ENCODE measurements around the gene ABHD3.
"Not testable (repeated sequence)": the region's sequence is repeated elsewhere in the genome, so short reads cannot be mapped to it uniquely, and the experiment has no call there.

ABHD3 gene, protein sequence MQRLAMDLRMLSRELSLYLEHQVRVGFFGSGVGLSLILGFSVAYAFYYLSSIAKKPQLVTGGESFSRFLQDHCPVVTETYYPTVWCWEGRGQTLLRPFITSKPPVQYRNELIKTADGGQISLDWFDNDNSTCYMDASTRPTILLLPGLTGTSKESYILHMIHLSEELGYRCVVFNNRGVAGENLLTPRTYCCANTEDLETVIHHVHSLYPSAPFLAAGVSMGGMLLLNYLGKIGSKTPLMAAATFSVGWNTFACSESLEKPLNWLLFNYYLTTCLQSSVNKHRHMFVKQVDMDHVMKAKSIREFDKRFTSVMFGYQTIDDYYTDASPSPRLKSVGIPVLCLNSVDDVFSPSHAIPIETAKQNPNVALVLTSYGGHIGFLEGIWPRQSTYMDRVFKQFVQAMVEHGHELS

DNA sequence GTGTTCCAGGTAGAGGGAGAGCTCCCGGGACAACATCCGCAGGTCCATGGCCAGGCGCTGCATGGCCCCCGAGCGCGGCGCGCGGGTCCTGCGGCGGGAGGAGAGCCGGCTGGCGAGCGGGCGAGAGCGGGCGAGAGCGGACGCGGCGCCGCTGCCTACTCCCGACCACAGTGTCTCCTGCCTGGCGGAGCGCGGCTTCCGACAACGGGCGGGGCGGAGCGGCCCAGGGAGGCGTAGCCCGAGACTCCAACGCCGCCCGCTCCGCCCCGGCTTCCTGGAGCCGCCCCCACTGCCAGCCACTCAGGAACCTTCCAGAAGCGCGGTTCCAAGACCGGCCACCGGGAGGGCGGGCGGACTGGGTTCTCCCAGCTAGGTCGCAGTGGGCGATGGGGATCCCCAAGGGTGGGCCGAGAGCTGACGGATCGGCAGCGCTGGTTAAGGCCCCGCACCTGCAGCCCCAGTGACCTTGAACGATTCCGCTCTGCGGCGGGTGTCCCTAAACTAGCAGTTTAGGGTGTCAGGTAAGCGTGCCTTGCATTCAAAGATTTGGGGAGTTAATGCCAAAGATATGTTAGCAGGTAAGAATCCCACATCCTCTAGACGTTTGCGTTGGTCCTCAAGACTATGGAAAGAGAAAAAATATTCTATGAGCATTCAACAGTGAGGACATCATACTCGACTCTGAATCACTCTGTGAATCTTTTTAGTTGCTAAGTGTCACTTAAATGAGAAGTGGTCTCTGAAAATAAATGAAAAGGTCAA lies at the start of gene ABHD3:
ABHD3 (minus strand) TSS at position 172 of the 762 bp plus-strand sequence; CDS start at position 63, 109 bp downstream.
- DNase-seq (ENCODE audit: low read depth in 2 of 2): peak; percentile 79 to 88

DNA sequence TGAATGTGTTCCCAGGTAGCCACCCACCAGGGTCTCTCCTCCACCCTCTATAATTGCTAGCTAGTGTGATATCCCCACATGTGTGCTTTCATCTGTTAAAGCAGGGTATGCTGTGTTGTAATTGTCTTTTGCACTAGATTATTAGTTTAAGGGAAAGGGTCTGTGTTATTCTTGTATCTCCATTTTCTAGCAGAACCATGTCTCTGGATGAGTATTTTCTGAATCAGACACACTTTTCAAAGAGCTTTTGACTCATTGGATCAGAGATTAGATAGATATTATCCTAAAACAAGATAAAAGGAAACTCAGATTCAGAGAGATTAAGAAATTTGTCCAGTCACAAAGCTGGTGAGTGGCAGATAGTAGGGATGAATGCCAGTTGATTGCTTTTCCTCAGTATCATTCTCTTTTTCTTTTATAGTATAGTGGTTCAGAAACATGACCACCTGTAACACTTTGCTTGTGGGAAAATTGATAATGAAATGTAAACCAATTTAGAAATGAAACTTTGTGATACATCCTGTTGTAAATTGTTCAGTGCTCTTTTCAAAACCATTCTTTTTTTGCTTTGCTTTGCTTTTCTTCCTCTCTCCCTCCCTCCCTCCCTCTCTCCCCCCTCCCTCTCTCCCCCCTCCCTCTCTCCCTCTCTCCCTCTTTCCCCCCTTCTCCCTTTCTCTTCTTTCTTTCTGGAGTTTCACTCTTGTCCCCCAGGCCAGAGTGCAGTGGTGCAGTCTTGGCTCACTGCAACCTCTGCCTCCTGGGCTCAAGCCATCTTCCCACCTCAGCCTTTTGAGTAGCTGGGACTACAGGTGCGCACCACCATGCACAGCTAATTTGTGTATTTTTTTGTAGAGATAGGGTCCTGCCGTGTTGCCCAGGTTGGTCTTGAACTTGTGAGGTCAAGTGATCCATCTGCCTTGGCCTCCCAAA lies 43.5 kb upstream of the ABHD3 start:
- DNase-seq (ENCODE audit: low read depth in 2 of 2): no peak

DNA sequence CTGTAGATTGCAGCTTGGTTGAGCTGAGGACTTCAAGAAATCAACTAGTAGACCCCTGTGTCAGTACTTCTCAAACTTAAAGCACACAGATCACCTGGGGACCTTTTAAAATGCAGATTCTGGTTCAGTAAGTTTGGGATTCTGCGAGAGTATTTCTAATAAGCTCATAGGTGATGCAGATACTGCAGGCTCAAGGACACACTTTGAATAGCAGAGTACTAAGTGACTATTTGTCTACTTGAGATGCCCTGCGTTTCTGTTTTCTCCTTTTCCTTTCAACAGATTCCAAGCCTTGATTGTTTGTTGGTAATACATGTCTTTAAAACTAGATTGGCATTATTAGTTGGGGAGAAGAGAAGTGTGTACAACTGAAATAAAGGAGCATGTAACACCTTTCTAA lies 42.7 kb upstream of the ABHD3 start:
- DNase-seq (ENCODE audit: low read depth in 2 of 2): no peak

DNA sequence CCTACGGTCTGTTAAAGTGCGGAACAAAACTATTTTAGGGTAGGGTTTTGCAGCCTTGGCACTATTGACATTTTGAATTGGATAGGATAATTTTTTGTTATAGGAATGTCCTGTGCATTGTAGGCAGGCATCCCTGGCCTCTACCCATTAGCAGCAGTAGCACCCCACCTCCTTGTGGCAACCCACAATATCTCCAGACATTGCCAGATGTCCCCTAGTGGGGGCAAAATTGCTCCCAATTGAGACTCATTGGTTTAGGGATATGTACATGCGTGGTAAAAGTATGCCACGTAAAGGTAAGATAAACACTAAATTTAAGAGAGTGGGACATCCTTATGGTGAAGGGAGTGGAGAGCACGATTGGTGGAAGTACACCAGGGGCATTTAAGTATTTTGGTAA lies 40.7 kb upstream of the ABHD3 start:
- DNase-seq (ENCODE audit: low read depth in 2 of 2): no peak

DNA sequence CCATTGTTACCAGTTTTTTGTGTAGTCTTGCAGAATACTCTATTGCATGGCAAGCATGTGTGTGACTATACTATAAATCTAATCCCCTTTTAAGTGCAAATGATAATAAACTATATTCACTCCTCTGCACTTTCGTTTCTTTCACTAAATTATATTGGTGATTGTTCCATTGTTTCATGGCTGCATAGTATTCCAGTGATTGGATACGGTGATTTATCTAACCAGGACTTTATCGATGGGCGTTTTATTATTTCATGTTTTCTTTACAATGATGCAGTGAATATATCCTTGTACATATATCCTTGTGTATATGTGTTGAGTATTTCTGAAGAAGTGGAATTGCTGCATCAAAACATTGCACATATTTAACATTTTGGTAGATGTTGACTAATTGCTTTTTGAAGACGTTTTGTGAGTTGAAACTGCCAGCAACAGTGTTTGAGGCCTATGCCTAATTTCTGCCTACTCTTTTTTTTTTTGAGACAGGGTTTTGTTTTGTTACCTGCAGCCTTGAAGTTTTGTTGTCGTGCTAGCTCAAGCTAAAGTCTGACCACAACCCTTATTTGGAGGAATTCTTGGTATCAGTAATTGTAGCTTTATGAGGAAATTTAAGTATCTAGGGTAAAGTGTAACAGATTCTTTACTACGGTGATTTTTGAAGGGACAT lies 38.7 kb upstream of the ABHD3 start:
- no peak for DNase-seq (ENCODE audit: low read depth in 2 of 2)

DNA sequence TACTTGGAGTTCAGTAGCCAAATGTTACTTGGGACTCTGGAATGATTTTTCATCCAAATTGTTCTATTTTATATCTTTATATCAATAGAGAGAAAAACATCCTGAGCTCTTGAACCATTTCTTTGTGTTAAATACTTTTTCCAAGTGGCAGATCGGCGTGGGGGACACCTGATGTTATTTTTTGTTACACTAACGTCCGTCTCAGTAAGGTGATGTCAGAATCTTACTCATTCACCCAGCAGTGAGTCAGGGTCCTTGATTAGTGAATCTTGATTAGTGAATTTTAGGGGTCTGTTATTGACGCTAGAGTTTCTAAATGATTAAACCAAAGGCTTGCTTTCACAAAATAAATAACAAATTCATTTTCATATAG lies 37.7 kb upstream of the ABHD3 start:
- DNase-seq (ENCODE audit: low read depth in 2 of 2): no peak

DNA sequence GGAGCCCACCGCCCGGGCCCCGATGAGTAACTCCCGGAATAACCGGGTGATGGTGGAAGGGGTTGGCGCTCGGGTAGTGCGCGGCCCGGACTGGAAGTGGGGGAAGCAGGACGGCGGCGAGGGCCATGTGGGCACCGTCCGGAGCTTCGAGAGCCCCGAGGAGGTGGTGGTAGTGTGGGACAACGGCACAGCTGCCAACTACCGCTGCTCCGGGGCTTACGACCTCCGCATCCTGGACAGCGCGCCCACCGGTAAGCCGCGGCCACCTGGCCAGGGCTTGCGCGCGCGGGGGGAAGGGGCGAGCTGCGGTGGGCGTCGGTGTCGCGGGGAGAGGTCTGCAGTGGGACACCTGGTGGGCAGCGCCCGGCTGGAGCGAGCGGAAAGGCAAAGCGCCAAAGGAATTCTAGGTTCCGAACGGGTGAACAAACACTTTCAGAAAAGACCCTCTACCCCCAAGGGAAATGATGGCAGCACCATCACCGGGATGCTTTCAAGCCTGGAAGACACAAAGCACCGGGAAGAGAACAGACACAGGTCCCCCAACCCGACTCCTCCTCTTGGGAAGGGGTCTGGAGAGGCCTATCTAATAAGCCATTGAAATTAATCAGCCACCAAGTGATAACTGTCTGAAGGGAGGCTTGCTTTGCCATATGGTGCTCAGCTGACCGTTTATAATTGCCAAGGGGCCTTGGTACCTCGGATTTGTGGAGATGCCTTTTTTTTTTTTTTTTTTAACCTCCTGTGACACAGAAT lies 37.2 kb upstream of the ABHD3 start:
- no peak for DNase-seq (ENCODE audit: low read depth in 2 of 2)

DNA sequence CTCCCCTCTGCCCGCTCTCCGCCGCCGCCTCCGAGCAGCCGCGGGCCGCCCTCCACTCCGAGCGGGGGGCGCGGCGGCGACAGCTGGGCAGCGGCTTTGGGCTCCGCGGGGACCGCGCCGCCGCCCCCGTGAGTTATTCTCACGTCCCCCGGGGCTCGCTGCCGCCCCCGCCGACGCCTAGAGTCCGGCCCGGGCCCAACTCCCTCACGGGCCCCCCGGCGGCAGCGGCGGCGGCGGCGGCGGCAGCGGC lies 36.7 kb upstream of the ABHD3 start:
- no peak for DNase-seq (ENCODE audit: low read depth in 2 of 2)

DNA sequence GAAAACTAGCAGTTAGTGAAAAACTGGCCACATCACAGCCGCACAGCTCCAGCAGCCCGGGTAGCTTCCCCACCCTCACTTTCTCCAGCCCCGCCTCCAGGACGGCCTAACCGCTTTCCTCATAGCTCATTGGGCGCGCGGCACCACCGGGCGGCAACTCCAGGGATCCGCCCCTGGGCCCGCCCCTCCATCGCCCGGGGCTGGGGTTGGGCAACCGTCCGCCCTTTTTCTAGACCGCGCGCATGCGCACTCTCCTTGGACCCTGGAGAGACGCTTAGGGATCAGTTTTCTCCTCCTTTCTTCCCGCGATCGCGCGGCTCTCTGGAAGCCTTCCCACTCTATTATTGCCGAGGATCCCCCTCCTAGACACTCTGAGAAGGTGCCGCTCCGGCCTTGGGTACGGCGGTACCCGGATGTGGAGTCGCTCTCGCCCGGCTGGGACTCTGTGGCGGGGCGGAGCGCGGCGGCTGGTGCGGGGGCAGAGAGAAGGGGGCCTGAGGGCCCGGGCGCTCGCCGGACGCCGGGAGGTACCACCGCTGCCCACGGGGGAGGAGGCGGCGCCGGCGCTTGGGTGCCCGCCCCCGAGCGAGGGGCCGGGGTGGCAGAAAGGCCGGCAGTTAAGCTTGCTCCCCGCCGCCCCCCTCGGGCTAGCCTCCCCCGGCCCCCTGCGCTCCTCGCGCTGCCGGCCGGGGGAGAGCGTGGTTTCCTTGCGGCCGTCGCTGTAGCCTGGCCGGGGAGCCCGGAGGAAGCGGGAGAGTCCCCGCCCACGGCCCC lies 36.2 kb upstream of the ABHD3 start, which contains the start of gene MIB1:
MIB1 (plus strand) TSS at position 255 of the 774 bp plus-strand sequence. CDS start 792 bp downstream, outside the sequence.
- peak; percentile 95 to 97 for DNase-seq (ENCODE audit: low read depth in 2 of 2)

DNA sequence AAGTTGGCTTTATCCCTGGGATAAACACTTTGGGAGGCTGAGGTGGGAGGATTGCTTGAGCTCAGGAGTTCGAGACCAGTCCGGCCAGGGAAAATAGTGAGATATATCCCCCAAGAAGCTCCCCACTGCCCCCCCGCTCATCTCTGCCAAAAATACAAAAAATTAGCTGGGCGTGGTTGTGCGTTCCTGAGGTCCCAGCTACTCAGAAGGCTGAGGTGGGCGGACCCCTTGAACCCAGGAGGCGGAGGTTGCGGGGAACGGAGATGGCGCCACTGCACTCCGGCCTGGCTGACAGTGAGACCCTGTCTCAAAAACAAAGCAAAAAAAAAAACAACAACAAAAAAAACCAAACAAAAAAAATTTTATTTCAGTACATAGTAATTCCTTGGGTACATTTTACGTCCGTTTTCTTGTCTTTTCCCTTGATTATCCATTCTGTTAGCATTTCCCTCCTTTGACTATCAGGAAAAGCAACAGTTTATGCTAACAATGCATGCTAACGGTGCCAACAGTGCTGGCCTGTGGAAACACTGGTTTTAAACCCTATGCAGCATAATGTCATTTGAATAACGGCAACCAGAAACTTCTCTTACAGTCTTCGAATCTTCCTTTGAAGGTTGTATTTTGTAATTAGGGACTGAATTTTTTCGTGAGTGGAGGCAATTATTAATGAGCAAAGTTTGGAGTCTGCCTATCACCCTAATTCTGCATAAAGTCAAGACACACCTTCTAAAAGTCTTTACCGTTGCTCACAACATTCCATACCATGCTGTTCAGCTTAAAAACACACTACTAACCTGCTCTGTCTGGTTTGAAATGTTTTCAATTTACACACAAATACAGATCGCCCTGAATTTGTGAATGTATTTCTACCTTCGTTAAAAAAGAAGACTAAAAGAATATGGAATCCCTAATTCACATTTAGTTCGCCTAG lies 35.3 kb upstream of the ABHD3 start:
- DNase-seq (ENCODE audit: low read depth in 2 of 2): no peak

DNA sequence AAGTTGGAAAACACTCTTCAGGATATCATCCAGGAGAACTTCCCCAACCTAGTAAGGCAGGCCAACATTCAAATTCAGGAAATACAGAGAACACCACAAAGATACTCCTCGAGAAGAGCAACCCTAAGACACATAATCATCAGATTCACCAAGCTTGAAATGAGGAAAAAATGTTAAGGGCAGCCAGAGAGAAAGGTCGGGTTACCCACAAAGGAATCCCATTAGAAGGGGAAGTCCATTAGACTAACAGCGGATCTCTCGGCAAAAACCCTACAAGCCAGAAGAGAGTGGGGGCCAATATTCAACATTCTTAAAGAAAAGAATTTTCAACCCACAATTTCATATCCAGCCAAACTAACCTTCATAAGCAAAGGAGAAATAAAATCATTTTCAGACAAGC lies 32.4 kb upstream of the ABHD3 start:
- not testable (repeated sequence) for DNase-seq (ENCODE audit: low read depth in 2 of 2)

DNA sequence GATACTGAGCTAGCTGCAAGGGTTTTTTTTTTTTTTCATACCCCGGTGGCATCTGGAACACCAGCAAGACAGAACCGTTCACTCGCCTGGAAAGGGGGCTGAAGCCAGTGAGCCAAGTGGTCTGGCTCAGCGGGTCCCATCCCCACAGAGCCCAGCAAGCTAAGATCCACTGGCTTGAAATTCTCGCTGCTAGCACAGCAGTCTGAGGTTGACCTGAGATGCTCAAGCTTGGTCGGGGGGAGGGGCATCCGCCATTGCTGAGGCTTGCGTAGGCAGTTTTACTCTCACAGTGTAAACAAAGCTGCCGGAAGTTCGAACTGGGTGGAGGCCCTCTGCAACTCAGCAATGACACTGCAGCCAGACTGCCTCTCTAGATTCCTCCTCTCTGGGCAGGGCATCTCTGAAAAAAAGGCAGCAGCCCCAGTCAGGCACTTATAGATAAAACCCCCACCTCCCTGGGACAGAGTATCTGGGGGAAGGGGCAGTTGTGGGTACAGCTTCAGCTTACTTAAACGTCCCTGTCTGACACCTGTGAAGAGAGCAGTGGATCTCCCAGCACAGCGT lies 31.0 kb upstream of the ABHD3 start:
- no peak for DNase-seq (ENCODE audit: low read depth in 2 of 2)

DNA sequence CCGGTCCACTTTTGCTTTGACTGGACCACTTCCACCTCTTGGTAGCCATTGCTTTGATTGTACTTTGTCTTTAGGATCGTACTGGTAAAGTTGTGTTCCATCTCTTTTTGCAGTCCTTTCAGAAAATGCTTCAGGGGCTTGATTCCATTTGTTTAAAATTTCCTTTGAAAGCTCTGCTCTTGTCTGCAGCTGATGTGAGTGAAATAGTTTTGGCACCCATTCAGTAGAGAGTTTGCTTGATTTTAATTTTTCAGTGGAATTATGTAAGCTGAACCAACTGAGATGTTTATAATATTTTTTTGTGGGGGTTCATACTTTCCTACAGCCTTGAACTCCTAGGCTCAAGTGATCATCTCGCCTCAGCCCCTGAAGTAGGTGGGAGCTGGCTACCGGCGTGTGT lies 28.4 kb upstream of the ABHD3 start:
- no peak for DNase-seq (ENCODE audit: low read depth in 2 of 2)

DNA sequence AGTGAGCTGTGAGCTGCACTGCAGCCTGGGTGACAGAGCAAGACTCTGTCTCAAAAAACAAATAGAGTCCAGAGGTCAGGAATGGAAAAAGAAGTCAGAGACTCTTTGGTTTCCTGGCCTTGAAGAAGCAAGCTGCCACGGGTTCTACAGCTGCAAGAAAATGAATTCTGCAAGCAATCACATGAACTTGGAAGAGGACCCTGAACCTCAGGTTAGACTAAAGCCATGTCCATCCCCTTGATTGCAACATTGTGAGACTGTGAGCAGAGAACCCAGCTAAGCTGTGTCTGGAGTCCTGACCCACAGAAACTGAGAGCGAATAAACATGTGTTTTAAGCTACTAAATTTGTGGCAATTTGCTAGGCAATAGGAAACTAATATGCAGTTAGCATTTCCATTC lies 23.1 kb upstream of the ABHD3 start:
- DNase-seq (ENCODE audit: low read depth in 2 of 2): no peak

DNA sequence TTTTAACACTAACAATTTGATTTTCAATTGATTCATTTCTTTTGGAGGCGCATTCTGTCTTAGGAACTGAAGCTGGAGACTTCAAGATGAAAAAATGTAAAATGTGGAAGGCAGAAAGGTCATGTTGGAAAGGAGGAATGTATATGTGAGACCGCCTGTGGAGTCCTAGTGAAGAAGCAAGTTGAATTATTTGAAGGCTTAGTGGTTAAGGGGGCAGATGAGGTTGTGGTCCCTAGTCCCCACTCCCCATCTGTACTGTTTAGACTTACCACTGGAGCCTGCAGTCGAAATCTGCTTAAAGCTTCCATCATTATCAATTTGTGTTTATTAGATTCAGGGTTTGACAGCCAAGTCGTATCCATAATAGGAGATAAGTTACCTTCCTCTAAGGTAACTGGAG lies 20.6 kb upstream of the ABHD3 start:
- no peak for DNase-seq (ENCODE audit: low read depth in 2 of 2)

DNA sequence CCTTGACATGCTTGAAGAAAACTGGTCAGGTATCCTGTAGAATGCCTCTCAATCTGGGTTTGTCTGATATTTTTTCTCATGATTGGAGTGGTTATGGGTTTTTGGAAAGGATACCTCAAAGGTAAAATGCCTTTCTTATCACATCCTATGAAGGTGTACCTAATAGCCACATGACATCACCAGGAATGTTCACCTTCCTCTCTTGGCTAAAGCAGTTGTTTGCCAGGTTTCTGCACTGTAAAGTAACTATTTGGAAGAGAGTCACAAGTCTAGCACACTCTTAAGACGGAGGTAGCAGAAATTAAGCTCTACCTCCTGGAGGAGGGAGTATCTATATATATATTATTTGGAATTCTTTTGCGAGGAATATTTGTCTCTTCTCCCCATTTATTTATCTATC lies 18.1 kb upstream of the ABHD3 start:
- DNase-seq (ENCODE audit: low read depth in 2 of 2): no peak

DNA sequence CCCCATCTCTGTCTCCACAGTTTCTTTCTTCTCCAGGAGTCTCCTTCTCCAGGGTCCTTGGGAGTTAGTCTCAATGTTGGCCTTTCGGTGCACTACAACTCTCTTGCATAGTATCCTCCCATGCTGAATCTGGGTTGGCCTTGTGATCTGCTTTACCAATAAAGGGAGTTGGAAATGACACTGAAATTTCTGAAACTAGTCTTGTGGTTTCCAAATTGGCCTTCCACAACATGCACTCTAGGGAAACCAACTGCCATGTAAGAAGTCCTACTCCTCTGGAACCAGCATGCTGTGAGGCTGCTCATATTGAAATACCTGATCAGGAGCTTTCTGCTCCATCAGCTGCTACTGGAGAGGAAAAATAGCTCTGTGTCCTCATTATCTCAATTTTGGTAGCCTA lies 9.9 kb upstream of the ABHD3 start:
- no peak for DNase-seq (ENCODE audit: low read depth in 2 of 2)

DNA sequence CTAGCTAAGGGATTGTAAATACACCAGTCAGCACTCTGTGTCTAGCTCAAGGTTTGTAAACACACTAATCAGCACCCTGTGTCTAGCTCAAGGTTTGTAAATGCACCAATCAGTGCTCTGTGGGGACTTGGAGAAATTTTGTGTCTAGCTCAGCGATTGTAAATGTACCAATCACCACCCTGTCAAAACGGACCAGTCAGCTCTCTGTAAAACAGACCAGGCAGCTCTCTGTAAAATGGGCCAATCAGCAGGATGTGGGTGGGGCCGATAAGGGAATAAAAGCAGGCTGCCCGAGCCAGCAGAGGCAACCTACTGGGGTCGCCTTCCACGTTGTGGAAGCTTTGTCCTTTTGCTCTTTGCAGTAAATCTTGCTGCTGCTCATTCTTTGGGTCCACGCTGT lies 2.6 kb upstream of the ABHD3 start:
- DNase-seq (ENCODE audit: low read depth in 2 of 2): not testable (repeated sequence)

DNA sequence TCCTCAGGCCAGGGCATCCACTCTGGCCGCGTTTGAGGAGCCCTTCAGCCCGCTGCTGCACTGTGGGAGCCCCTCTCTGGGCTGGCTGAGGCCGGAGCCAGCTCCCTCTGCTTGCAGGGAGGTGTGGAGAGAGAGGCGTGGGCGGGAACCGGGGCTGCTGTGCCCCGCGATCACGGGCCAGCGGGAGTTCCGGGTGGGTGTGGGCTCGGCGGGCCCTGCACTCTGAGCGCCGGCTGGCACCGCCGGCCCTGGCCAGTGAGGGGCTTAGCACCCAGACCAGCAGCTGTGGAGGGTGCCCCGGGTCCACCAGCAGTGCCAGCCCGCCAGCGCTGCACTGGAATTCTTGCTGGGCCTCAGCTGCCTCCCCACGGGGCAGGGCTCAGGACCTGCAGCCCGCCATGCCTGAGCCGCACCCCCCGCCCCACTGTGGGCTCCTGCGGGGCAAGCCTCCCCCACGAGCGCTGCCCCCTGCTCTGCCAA lies 1.9 kb upstream of the ABHD3 start:
- DNase-seq (ENCODE audit: low read depth in 2 of 2): no peak

Measured in stimulated activated CD4-positive, alpha-beta T cell treated with anti-CD3 and anti-CD28 coated beads, Interleukin-15, amount 100 ng/mL, for 48 hours (primary cell).